Fibroblast of skin of scalp (primary cell): ENCODE results near the gene BRICD5.

Experiments
- DNase-seq: peaks from one replicate; pipeline ENCODE4 v3.0.0-alpha.2; 2013

The BRICD5 gene

GRCh38 chr16:2179107-2179501, 31.6 kb downstream of the BRICD5 start:
- DNase-seq, result no peak

- peak; percentile 59 for DNase-seq
Observed at GRCh38 chr16:2178321-2179106, 32.1 kb downstream of the BRICD5 start.

GRCh38 chr16:2177561-2177960, 33.1 kb downstream of the BRICD5 start:
- DNase-seq, result no peak

GRCh38 chr16:2177101-2177500, 33.6 kb downstream of the BRICD5 start:
- no peak for DNase-seq

DNA sequence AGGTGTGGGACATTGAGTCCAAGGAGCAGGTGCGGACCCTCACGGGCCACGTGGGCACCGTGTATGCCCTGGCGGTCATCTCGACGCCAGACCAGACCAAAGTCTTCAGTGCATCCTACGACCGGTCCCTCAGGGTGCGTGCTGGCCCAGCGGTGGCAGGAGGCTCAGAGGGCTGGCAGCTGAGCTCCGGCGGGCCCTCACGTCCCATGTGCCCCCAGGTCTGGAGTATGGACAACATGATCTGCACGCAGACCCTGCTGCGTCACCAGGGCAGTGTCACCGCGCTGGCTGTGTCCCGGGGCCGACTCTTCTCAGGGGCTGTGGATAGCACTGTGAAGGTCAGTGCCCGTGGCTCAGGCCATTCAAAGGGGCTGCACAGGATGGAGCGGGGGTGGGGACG, 34.6 kb downstream of the BRICD5 start:
- DNase-seq, result no peak

GRCh38 chr16:2175454-2175853, 35.2 kb downstream of the BRICD5 start:
- DNase-seq, result no peak

DNA sequence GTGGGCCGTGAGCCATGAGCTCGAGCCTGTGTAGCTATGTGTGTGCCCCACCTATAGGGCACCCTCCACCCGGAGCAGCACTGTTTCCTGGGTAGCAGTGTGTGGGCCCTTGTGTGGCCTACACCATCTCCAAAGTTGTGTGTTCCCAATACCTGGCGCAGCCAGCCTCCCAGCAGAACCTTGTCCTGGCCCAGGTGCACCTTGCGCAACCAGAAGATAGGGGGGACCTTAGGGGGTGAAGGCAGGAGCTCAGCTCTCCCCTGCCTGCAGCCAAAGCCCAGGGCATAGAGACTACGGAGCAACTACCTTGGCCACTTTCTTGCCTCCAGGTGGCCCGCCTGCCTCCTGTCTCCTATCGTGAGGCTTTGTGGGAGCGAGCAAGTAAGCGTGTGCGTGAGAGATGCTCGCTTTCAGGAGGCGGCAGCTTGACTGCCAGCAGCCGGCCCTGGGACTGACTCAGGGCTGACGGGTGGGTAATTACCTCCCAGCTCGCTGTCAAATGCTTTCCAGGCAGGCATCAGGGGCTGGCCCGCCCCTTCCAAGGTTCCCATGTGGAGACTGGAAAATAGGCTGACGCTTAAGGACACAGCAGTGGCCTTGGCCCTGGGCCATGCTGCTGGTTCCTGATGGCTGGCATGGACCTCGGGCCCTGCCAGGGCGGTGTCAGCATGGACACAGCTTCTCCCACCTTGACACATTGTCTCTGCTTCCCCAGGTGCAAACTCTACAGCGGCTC, 36.1 kb downstream of the BRICD5 start:
- DNase-seq, result no peak

GRCh38 chr16:2173916-2174315, 36.7 kb downstream of the BRICD5 start:
- no peak for DNase-seq

DNA sequence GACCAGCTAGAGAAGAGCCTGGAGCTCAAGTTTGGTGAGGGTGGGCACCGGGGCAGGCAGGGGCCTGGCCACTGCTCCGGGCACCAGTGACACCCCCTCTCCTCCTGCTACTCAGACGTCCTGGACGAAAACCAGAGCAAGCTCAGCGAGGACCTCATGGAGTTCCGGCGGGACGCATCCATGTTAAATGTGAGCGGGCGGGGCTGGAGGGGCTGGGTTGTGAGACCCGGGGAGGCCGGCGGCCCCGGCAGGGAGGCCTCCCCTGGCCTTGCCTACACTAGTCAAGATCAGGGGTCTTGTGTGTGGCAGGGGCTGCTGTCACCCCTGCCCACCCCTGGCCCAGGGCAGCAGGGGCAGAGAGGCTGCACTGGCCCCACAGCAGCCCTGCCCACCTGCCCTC, 37.3 kb downstream of the BRICD5 start:
- DNase-seq, result no peak

GRCh38 chr16:2172688-2173335, 37.9 kb downstream of the BRICD5 start:
- no peak for DNase-seq

GRCh38 chr16:2171601-2172178, 39.0 kb downstream of the BRICD5 start:
- no peak for DNase-seq

- DNase-seq, result no peak
Observed at GRCh38 chr16:2170587-2171435, 39.9 kb downstream of the BRICD5 start.

DNA sequence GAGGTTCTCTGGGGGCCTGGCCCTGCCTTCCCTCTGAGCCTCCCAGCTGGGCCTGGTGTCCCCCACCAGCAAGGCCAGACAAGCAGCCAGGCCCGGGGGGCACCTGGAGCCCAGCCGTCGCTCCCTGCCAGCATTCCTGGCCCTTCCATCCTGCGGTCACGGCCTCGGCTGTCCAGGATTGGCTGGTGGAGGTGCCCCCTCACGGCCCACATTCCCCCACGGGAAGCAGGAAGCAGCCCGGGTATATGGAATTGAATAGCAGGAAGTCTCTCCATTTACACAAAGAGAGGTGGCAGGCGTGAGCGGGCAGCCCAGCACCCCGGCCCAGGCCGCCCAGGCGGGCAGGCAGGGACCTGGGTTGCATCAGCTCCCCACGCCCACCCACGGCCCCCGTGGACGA, 40.6 kb downstream of the BRICD5 start:
- no peak for DNase-seq

GRCh38 chr16:2167068-2167638, 43.5 kb downstream of the BRICD5 start:
- DNase-seq, result no peak

GRCh38 chr16:2166263-2167067, 44.2 kb downstream of the BRICD5 start:
- no peak for DNase-seq

- no peak for DNase-seq
Observed at GRCh38 chr16:2165861-2166260, 44.8 kb downstream of the BRICD5 start.

GRCh38 chr16:2163211-2163881, 47.3 kb downstream of the BRICD5 start:
- no peak for DNase-seq

DNA sequence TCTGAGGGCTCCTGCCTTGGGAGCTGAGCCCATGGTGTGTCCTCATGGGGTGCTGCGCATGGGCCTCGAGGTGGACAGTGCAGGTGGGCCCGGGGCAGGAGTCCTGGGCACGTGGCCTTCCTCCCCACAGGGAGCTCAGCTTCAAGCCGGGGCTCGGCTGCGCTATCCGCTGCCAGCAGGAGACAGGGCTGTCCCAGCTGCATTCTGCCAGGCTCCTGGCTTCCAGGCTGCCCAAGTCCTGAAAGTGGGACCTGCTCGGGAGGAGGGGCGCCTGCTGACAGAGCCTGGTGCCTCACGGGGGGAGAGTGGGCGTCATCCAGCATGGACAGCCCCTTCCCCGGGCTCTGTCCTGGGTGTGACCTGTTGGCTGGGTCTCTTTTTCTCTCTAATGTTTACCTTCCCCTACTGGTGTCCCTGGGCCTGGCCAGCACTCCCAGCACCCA, 48.0 kb downstream of the BRICD5 start:
- DNase-seq, result no peak

GRCh38 chr16:2161911-2162310, 48.8 kb downstream of the BRICD5 start:
- DNase-seq, result no peak

- DNase-seq, result peak; percentile 53
Observed at GRCh38 chr16:2160915-2161551, 49.6 kb downstream of the BRICD5 start.
